Neural progenitor cell (in vitro differentiated cells): ENCODE data around the gene YTHDC2. TPM values are rescaled to one million over a fixed set of nuclear protein-coding genes. Genes with fewer than 3 reads are reported as not detected.

Experiments used
- DNase-seq: peaks from one replicate; pipeline ENCODE4 v3.0.0-alpha.2; 2016; ENCODE audit warnings: low spot score
- H2AFZ ChIP-seq: fragments of 200-600 bp; sonication (generic); replicated peaks from 2 replicates; pipeline ENCODE4 v1.6.1; 2016; ENCODE audit warnings: antibody characterized with exemption
- H3F3A ChIP-seq: fragments of 200-600 bp; sonication (generic); 2 replicates; pipeline ENCODE4 v1.6.1; 2016; ENCODE audit warnings: antibody characterized with exemption, low read depth
- H3K27ac ChIP-seq: fragments of 200-600 bp; sonication (generic); 2 replicates; pipeline ENCODE4 v1.5.1; 2016; ENCODE audit warnings: mild to moderate bottlenecking
- H3K27me3 ChIP-seq: fragments of 200-600 bp; sonication (generic); 2 replicates; pipeline ENCODE4 v1.6.1; 2016; ENCODE audit warnings: mild to moderate bottlenecking, moderate library complexity
- H3K36me3 ChIP-seq: fragments of 200-600 bp; sonication (generic); 2 replicates; pipeline ENCODE4 v1.5.1; 2016
- H3K4me1 ChIP-seq: fragments of 200-600 bp; sonication (generic); 2 replicates; pipeline ENCODE4 v1.6.1; 2016; ENCODE audit warnings: mixed run types
- H3K4me2 ChIP-seq: fragments of 200-600 bp; sonication (generic); 2 replicates; pipeline ENCODE4 v1.6.1; 2016
- H3K4me3 ChIP-seq: fragments of 200-600 bp; sonication (generic); 2 replicates; pipeline ENCODE4 v1.5.1; 2016
- H3K79me2 ChIP-seq: fragments of 200-600 bp; sonication (generic); 2 replicates; pipeline ENCODE4 v1.6.1; 2016; ENCODE audit warnings: low read depth
- H3K9ac ChIP-seq: fragments of 200-600 bp; sonication (generic); 2 replicates; pipeline ENCODE4 v1.6.1; 2016
- H3K9me3 ChIP-seq: fragments of 200-600 bp; sonication (generic); 2 replicates; pipeline ENCODE4 v1.5.1; 2016; ENCODE audit warnings: low read depth
- H4K20me1 ChIP-seq: fragments of 200-600 bp; sonication (generic); 2 replicates; pipeline ENCODE4 v1.6.1; 2016; ENCODE audit warnings: low read depth
- H3K27ac Mint-ChIP-seq: 3 replicates; pipeline ENCODE4 v1.8.0; 2021; ENCODE audit warnings: mixed read lengths
- H3K27me3 Mint-ChIP-seq: 2 replicates; pipeline ENCODE4 v1.8.0; 2022; ENCODE audit warnings: low read depth, mild to moderate bottlenecking, inconsistent platforms, moderate library complexity, mixed read lengths; ENCODE audit not compliant: insufficient read depth
- H3K36me3 Mint-ChIP-seq: 3 replicates; pipeline ENCODE4 v1.8.0; 2021; ENCODE audit warnings: mixed read lengths
- H3K4me1 Mint-ChIP-seq: 3 replicates; pipeline ENCODE4 v1.8.0; 2021; ENCODE audit warnings: mixed read lengths
- H3K4me3 Mint-ChIP-seq: 3 replicates; pipeline ENCODE4 v1.8.0; 2021; ENCODE audit warnings: mild to moderate bottlenecking, moderate library complexity, mixed read lengths
- H3K9me3 Mint-ChIP-seq: 3 replicates; pipeline ENCODE4 v1.8.0; 2020; ENCODE audit warnings: mixed read lengths
- CTCF ChIP-seq: fragments of 200-600 bp; sonication (generic); IDR thresholded peaks from 2 replicates; pipeline ENCODE4 v1.5.1; 2017; ENCODE audit warnings: antibody characterized with exemption, mild to moderate bottlenecking
- EZH2 ChIP-seq: fragments of 200-600 bp; sonication (generic); IDR thresholded peaks from 2 replicates; pipeline ENCODE4 v1.6.1; 2017; ENCODE audit warnings: antibody characterized with exemption, mild to moderate bottlenecking, moderate library complexity
- EZH2phosphoT487 ChIP-seq: fragments of 200-600 bp; sonication (generic); IDR thresholded peaks from 2 replicates; pipeline ENCODE4 v1.6.1; 2017; ENCODE audit warnings: antibody characterized with exemption
- total RNA-seq: library from RNA; depleted of rRNA; stranded (reverse); fragments of >200 nt; gene quantifications from 2 replicates; pipeline ENCODE4 v1.2.3, GENCODE V29; 2015; ENCODE audit warnings: low replicate concordance

YTHDC2 gene
- total RNA-seq, 1 donor from 2014 or later, result 18.5 TPM

- peaks cover 8% of the 10 kb centered on the region for H3K4me1 ChIP-seq
- no peaks in the 10 kb centered on the region for H3K79me2 ChIP-seq
- no peak overlapping the region for H3K9ac ChIP-seq
- Mint-ChIP-seq H3K27me3 (no peaks in the 10 kb centered on the region), H3K4me1 (no peaks in the 10 kb centered on the region), H3K27ac (no peak overlapping the region), H3K4me3 (no peak overlapping the region), H3K9me3 (peaks cover 3% of the 10 kb centered on the region), H3K36me3 (no peaks in the 10 kb centered on the region)
- DNase-seq, result no peak
- no peaks in the 10 kb centered on the region for H3K36me3 ChIP-seq
- H3K27me3 ChIP-seq, result peaks cover 1% of the 10 kb centered on the region
- no peak overlapping the region for H3K4me2 ChIP-seq
- H3F3A ChIP-seq, result no peaks in the 10 kb centered on the region
- TF ChIP-seq EZH2phosphoT487, result no peak
- no peak for TF ChIP-seq CTCF
- TF ChIP-seq EZH2, result no peak
- H3K27ac ChIP-seq, result no peak overlapping the region
- H3K9me3 ChIP-seq, result no peaks in the 10 kb centered on the region
- H3K4me3 ChIP-seq, result no peak overlapping the region
- H2AFZ ChIP-seq, result no peak overlapping the region
- H4K20me1 ChIP-seq, result no peaks in the 10 kb centered on the region
Observed at GRCh38 chr5:113480243-113480642, 33.3 kb upstream of the YTHDC2 start.

- Histone ChIP-seq H3K9ac (no peak overlapping the region), H2AFZ (peak overlapping the region; percentile 99), H4K20me1 (no peaks in the 10 kb centered on the region), H3K9me3 (peaks cover 11% of the 10 kb centered on the region), H3K27ac (no peak overlapping the region), H3F3A (peaks cover 6% of the 10 kb centered on the region), H3K27me3 (peaks cover 39% of the 10 kb centered on the region), H3K36me3 (no peaks in the 10 kb centered on the region), H3K4me3 (peak overlapping the region; percentile 76), H3K79me2 (no peaks in the 10 kb centered on the region), H3K4me2 (peak overlapping the region; percentile 93), H3K4me1 (peaks cover 5% of the 10 kb centered on the region)
- DNase-seq, result peak; percentile 42
- peaks cover 10% of the 10 kb centered on the region for H3K27me3 Mint-ChIP-seq
- peaks cover 3% of the 10 kb centered on the region for H3K36me3 Mint-ChIP-seq
- TF ChIP-seq CTCF (peak; percentile 12), EZH2 (peak; percentile 66), EZH2phosphoT487 (no peak)
- peak overlapping the region; percentile 91 for H3K4me3 Mint-ChIP-seq
- peaks cover 21% of the 10 kb centered on the region for H3K9me3 Mint-ChIP-seq
- H3K27ac Mint-ChIP-seq, result no peak overlapping the region
- no peaks in the 10 kb centered on the region for H3K4me1 Mint-ChIP-seq
Observed at GRCh38 chr5:113487416-113487780, 26.1 kb upstream of the YTHDC2 start.

- peak within 1 kb of the TSS; percentile 91 for H3K4me3 Mint-ChIP-seq
- Histone ChIP-seq H3F3A (peaks cover 6% of the 10 kb centered on the region), H3K36me3 (no peaks in the 10 kb centered on the region), H3K4me2 (peak within 1 kb of the TSS; percentile 93), H2AFZ (peak within 1 kb of the TSS; percentile 99), H3K79me2 (no peaks in the 10 kb centered on the region), H4K20me1 (no peaks in the 10 kb centered on the region), H3K4me3 (peak within 1 kb of the TSS; percentile 76), H3K4me1 (peaks cover 5% of the 10 kb centered on the region), H3K9ac (no peak within 1 kb of the TSS), H3K9me3 (peaks cover 11% of the 10 kb centered on the region), H3K27me3 (peaks cover 39% of the 10 kb centered on the region), H3K27ac (no peak within 1 kb of the TSS)
- DNase-seq, result peak; percentile 93
- no peak within 1 kb of the TSS for H3K27ac Mint-ChIP-seq
- H3K36me3 Mint-ChIP-seq, result peaks cover 3% of the 10 kb centered on the region
- H3K9me3 Mint-ChIP-seq, result peaks cover 22% of the 10 kb centered on the region
- no peaks in the 10 kb centered on the region for H3K4me1 Mint-ChIP-seq
- no peak for TF ChIP-seq CTCF
- TF ChIP-seq EZH2phosphoT487, result peak; percentile 43
- peak; percentile 60 for TF ChIP-seq EZH2
- peaks cover 10% of the 10 kb centered on the region for H3K27me3 Mint-ChIP-seq
Observed at GRCh38 chr5:113487781-113488644, 25.5 kb upstream of the YTHDC2 start, which contains the start of gene MCC. TSS of gene MCC (minus strand) at chr5:113488453.
